ENCODE data around the gene TAPT1. TPM values are rescaled to one million over a fixed set of nuclear protein-coding genes. Genes with fewer than 3 reads are reported as not detected.

The TAPT1 gene
- total RNA-seq, 1 donor from 2014 or later, result 28.5 TPM

GRCh38 chr4:16230308-16230707, 4.0 kb upstream of the TAPT1 start:
- H3K36me3 ChIP-seq, result no peaks in the 10 kb centered on the region
- H3K27ac ChIP-seq, result no peak overlapping the region
- H3K4me3 ChIP-seq, result no peak overlapping the region
- intact Hi-C loops (cut with DNase I), result no loop called here
- TF ChIP-seq POLR2AphosphoS5 (IDR thresholded peaks at IDR 0.05; ENCODE audit: insufficient read depth in 1 of 2, low read depth in 1 of 2) (no peak), CTCF (IDR thresholded peaks at IDR 0.05) (no peak), POLR2A (IDR thresholded peaks at IDR 0.05) (no peak)
- no peak for DNase-seq (ENCODE audit: extremely low spot score in 2 of 2)
- H3K9me3 ChIP-seq, result no peaks in the 10 kb centered on the region
- H3K27me3 ChIP-seq, result no peaks in the 10 kb centered on the region
- H3K4me1 ChIP-seq, result peaks cover 7% of the 10 kb centered on the region

- Histone ChIP-seq H3K9me3 (no peaks in the 10 kb centered on the region), H3K27ac (no peak overlapping the region), H3K4me1 (peaks cover 14% of the 10 kb centered on the region), H3K4me3 (no peak overlapping the region), H3K36me3 (no peaks in the 10 kb centered on the region), H3K27me3 (no peaks in the 10 kb centered on the region)
- DNase-seq (ENCODE audit: extremely low spot score in 2 of 2), result no peak
- no peak for TF ChIP-seq CTCF (IDR thresholded peaks at IDR 0.05)
- no peak for TF ChIP-seq POLR2AphosphoS5 (IDR thresholded peaks at IDR 0.05; ENCODE audit: insufficient read depth in 1 of 2, low read depth in 1 of 2)
- no peak for TF ChIP-seq POLR2A (IDR thresholded peaks at IDR 0.05)
- intact Hi-C loops (cut with DNase I), result loop anchor here (10.0 kb wide), 1 partner anchor 1225 kb away; the partner anchor contains the start of gene CPEB2
Measured at GRCh38 chr4:16229604-16230003, 3.3 kb upstream of the TAPT1 start.

- Histone ChIP-seq H3K4me3 (peak overlapping the region; percentile 82 to 97), H3K27ac (peak overlapping the region; percentile 96), H3K4me1 (peaks cover 36% of the 10 kb centered on the region), H3K36me3 (no peaks in the 10 kb centered on the region), H3K9me3 (no peaks in the 10 kb centered on the region), H3K27me3 (no peaks in the 10 kb centered on the region)
- no peak for DNase-seq (ENCODE audit: extremely low spot score in 2 of 2)
- TF ChIP-seq CTCF (IDR thresholded peaks at IDR 0.05), result no peak
- peak in 1 of 2 donors; percentile 7 for TF ChIP-seq POLR2AphosphoS5 (IDR thresholded peaks at IDR 0.05; ENCODE audit: insufficient read depth in 1 of 2, low read depth in 1 of 2)
- intact Hi-C loops (cut with DNase I), result loop anchor here (10.0 kb wide), 1 partner anchor 1223 kb away; the partner anchor contains the start of gene CPEB2
Measured at GRCh38 chr4:16227462-16227868, 1.2 kb upstream of the TAPT1 start.

- intact Hi-C loops (cut with DNase I), result loop anchor here (10.0 kb wide), 1 partner anchor 1222 kb away; the partner anchor contains the start of gene CPEB2
- Histone ChIP-seq H3K4me1 (peaks cover 36% of the 10 kb centered on the region), H3K4me3 (peak overlapping the region; percentile 82 to 97), H3K27ac (peak overlapping the region; percentile 96), H3K36me3 (no peaks in the 10 kb centered on the region), H3K27me3 (no peaks in the 10 kb centered on the region), H3K9me3 (no peaks in the 10 kb centered on the region)
- no peak for DNase-seq (ENCODE audit: extremely low spot score in 2 of 2)
- peak in 1 of 2 donors; percentile 46 for TF ChIP-seq POLR2AphosphoS5 (IDR thresholded peaks at IDR 0.05; ENCODE audit: insufficient read depth in 1 of 2, low read depth in 1 of 2)
- TF ChIP-seq POLR2A (IDR thresholded peaks at IDR 0.05), result no peak
Measured at GRCh38 chr4:16226816-16227461, 668 bp upstream of the TAPT1 start.

GRCh38 chr4:16225167-16225862, 956 bp downstream of the TAPT1 start:
- Histone ChIP-seq H3K36me3 (no peaks in the 10 kb centered on the region), H3K4me1 (peaks cover 31% of the 10 kb centered on the region), H3K9me3 (no peaks in the 10 kb centered on the region), H3K4me3 (peak overlapping the region; percentile 82 to 97), H3K27ac (peak overlapping the region; percentile 96), H3K27me3 (no peaks in the 10 kb centered on the region)
- intact Hi-C loops (cut with DNase I), result loop anchor here (10.0 kb wide), 1 partner anchor 1221 kb away; the partner anchor contains the start of gene CPEB2
- TF ChIP-seq POLR2A (IDR thresholded peaks at IDR 0.05), result no peak
- TF ChIP-seq CTCF (IDR thresholded peaks at IDR 0.05), result no peak
- TF ChIP-seq POLR2AphosphoS5 (IDR thresholded peaks at IDR 0.05; ENCODE audit: insufficient read depth in 1 of 2, low read depth in 1 of 2), result no peak
- no peak for DNase-seq (ENCODE audit: extremely low spot score in 2 of 2)

Measured in vagina (tissue), 2 donors.